A673 (cell line): ENCODE data around the gene SIM2. TPM values are rescaled to one million over a fixed set of nuclear protein-coding genes. Genes with fewer than 3 reads are reported as not detected.

ENCODE experiments used
- BruUV-seq: library from RNA; stranded (reverse); fragments of 400-500 nt; replicated peaks from 2 replicates; lab custom pipeline; 2021; lab: Mats Ljungman, UMichigan
- CTCF ChIA-PET: fragments of 300-600 bp; sonication (Branson Sonifier 250); formaldehyde crosslinking; loops from one replicate; lab custom pipeline; 2022; ENCODE audit warnings: antibody characterized with exemption; lab: Charles Lee
- POLR2A ChIA-PET: fragments of 300-600 bp; sonication (Branson Sonifier 250); formaldehyde crosslinking; loops from one replicate; lab custom pipeline; 2022; ENCODE audit warnings: antibody characterized with exemption; ENCODE audit not compliant: low non-redundant PET; lab: Charles Lee
- DNase-seq: peaks from one replicate; pipeline ENCODE4 v3.0.0-alpha.2; 2015; ENCODE audit warnings: low spot score
- H3K27ac ChIP-seq: fragments of 200-600 bp; sonication (generic); 2 replicates; pipeline ENCODE4 v1.5.1; 2016; ENCODE audit warnings: mixed run types, low read depth, mild to moderate bottlenecking, mixed read lengths, antibody characterized with exemption, low read length; ENCODE audit not compliant: poor library complexity, severe bottlenecking
- H3K27me3 ChIP-seq: fragments of 200-600 bp; sonication (generic); replicated peaks from 2 replicates; pipeline ENCODE4 v1.6.1; 2017; ENCODE audit warnings: mixed run types, low read depth, mild to moderate bottlenecking, mixed read lengths, antibody characterized with exemption, low read length; ENCODE audit not compliant: insufficient read depth, poor library complexity
- H3K36me3 ChIP-seq: fragments of 200-600 bp; sonication (generic); 2 replicates; pipeline ENCODE4 v1.6.1; 2016; ENCODE audit warnings: mixed run types, mild to moderate bottlenecking, mixed read lengths, antibody characterized with exemption, low read length; ENCODE audit not compliant: insufficient read depth, poor library complexity, severe bottlenecking
- H3K4me1 ChIP-seq: fragments of 200-600 bp; sonication (generic); 2 replicates; pipeline ENCODE4 v1.6.1; 2017; ENCODE audit warnings: mixed run types, mild to moderate bottlenecking, mixed read lengths, antibody characterized with exemption, low read length; ENCODE audit not compliant: insufficient read depth, poor library complexity, severe bottlenecking
- H3K4me3 ChIP-seq: fragments of 200-600 bp; sonication (generic); 2 replicates; pipeline ENCODE4 v1.5.1; 2016; ENCODE audit warnings: low read depth, mixed run types, mild to moderate bottlenecking, mixed read lengths, low read length; ENCODE audit not compliant: poor library complexity, severe bottlenecking
- H3K9me3 ChIP-seq: fragments of 200-600 bp; sonication (generic); 2 replicates; pipeline ENCODE4 v1.6.1; 2016; ENCODE audit warnings: mixed run types, low read depth, mild to moderate bottlenecking, mixed read lengths, antibody characterized with exemption, low read length; ENCODE audit not compliant: poor library complexity, severe bottlenecking
- EZH2 ChIP-seq: fragments of 200-600 bp; sonication (generic); IDR thresholded peaks from 2 replicates; pipeline ENCODE4 v1.6.1; 2017; ENCODE audit warnings: borderline replicate concordance, low read depth, mild to moderate bottlenecking, mixed read lengths, antibody characterized with exemption, low read length; ENCODE audit not compliant: poor library complexity, severe bottlenecking
- intact Hi-C: fragments of 100-400 bp; cut with micrococcal nuclease; formaldehyde crosslinking; loops from one replicate; pipeline ENCODE4 v1.10.0; 2022; ENCODE audit not compliant: unreplicated experiment
- total RNA-seq: library from RNA; stranded (reverse); gene quantifications from 2 replicates; pipeline ENCODE4 v1.2.3, GENCODE V29; 2021
- TF ChIP-seq, protein P1 (sequence below): fragments of 300-800, 200-600 bp; sonication (generic); conservative IDR thresholded peaks from 2 replicates; pipeline ENCODE4 v1.5.1; 2017; ENCODE audit warnings: low read depth, mild to moderate bottlenecking, antibody characterized with exemption, low read length, moderate library complexity, mixed read lengths

The SIM2 gene
- total RNA-seq, 1 experiment from 2014 or later: 42.7 TPM

DNA sequence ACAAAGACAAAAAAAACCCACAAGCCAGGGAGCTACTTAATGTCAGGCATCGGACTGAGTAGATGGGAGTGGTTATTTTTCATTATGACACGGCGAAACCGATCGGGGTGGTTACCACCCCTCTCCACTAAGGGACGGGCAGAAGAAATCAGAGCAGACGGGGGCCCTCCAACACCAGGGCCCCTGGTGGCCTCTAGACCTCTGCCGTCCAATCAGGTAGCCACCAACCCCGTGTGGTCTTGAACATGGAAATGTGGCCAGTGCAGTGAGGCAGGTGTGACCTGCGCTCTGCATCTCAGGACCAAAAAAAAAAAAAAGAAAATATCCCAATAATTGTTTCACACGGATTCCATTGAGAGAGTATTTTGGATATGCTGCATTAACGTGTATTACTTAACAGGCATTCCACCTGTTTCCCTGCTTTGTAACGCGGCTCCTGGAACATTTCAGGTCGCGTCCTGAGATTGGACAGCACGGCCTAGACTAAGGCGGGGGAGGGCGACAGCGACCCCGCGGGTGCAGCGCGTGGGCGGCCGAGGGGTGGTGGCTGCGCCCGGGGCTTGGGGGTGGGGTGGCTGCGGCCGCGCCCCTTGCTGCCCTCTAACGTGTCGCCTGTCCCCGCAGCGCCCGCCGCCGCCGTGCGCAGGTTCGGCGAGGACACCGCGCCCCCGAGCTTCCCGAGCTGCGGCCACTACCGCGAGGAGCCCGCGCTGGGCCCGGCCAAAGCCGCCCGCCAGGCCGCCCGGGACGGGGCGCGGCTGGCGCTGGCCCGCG, 48.3 kb downstream of the SIM2 start:
- no TSS peak for BruUV-seq
- peaks cover 48% of the 10 kb centered on the region for H3K4me1 ChIP-seq
- no peak overlapping the region for H3K4me3 ChIP-seq
- peaks cover 31% of the 10 kb centered on the region for H3K36me3 ChIP-seq
- no peaks in the 10 kb centered on the region for H3K9me3 ChIP-seq
- H3K27me3 ChIP-seq: no peaks in the 10 kb centered on the region
- DNase-seq: no peak
- ChIA-PET CTCF (interaction anchor here (1.1 kb wide), 1 partner anchor 170 kb away, joined by 3 read pairs; no protein-coding TSS in a partner anchor), POLR2A (no interaction called here)
- intact Hi-C loops: no loop called here
- peak overlapping the region; percentile 5 for H3K27ac ChIP-seq
- TF ChIP-seq, protein P1, sequence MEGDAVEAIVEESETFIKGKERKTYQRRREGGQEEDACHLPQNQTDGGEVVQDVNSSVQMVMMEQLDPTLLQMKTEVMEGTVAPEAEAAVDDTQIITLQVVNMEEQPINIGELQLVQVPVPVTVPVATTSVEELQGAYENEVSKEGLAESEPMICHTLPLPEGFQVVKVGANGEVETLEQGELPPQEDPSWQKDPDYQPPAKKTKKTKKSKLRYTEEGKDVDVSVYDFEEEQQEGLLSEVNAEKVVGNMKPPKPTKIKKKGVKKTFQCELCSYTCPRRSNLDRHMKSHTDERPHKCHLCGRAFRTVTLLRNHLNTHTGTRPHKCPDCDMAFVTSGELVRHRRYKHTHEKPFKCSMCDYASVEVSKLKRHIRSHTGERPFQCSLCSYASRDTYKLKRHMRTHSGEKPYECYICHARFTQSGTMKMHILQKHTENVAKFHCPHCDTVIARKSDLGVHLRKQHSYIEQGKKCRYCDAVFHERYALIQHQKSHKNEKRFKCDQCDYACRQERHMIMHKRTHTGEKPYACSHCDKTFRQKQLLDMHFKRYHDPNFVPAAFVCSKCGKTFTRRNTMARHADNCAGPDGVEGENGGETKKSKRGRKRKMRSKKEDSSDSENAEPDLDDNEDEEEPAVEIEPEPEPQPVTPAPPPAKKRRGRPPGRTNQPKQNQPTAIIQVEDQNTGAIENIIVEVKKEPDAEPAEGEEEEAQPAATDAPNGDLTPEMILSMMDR: no peak
- TF ChIP-seq EZH2: no peak

DNA sequence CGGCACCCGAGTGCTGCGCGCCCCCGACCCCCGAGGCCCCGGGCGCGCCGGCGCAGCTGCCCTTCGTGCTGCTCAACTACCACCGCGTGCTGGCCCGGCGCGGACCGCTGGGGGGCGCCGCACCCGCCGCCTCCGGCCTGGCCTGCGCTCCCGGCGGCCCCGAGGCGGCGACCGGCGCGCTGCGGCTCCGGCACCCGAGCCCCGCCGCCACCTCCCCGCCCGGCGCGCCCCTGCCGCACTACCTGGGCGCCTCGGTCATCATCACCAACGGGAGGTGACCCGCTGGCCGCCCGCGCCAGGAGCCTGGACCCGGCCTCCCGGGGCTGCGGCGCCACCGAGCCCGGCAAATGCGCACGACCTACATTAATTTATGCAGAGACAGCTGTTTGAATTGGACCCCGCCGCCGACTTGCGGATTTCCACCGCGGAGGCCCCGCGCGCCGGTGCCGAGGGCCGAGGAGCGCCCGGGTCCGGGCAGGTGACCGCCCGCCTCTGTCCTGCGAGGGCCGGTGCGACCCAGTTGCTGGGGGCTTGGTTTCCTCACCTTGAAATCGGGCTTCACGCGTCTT, 49.0 kb downstream of the SIM2 start:
- Histone ChIP-seq H3K4me1 (peaks cover 48% of the 10 kb centered on the region), H3K9me3 (no peaks in the 10 kb centered on the region), H3K27me3 (no peaks in the 10 kb centered on the region), H3K4me3 (no peak overlapping the region), H3K36me3 (peaks cover 27% of the 10 kb centered on the region), H3K27ac (no peak overlapping the region)
- ChIA-PET CTCF (no interaction called here), POLR2A (no interaction called here)
- intact Hi-C loops: no loop called here
- DNase-seq: peak; percentile 54
- TF ChIP-seq, protein P1: no peak
- TF ChIP-seq EZH2: no peak
- BruUV-seq: no TSS peak

DNA sequence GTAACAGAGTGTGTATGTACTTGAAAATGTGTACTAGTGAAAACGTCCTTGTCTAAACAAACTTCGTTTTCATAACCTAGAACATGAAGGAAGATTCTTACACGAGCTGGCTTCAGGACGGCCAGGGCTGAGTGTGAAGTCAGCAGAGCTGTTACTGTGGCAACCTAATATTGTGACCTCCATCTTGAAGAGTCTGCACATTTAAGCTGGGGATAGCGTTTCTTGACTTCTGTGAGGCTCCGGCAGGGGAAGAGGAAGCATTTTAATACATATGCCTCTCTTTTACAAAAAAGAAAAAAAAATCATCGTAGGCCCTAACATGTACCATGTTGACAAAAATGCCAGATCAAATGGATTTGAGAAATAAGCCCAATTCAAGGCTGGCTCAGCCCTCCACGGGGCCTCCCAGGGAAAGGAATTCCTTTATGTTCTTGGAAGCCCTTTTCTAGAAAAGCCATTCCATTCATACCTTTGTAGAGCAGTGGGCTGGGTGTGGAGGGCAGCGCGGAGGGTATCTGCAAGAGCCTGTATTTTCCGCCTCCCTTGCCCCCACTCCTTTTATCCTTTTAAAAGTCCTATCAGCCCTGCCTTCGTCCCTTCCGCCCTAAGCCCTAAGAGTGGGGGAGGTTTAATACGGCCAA, 51.1 kb downstream of the SIM2 start:
- DNase-seq: peak; percentile 46
- H3K36me3 ChIP-seq: peaks cover 13% of the 10 kb centered on the region
- intact Hi-C loops: loop anchor here (5.0 kb wide), 2 partner anchors 102 to 177 kb away; no protein-coding TSS in a partner anchor
- no peak overlapping the region for H3K4me3 ChIP-seq
- H3K27ac ChIP-seq: peak overlapping the region; percentile 9
- no peaks in the 10 kb centered on the region for H3K27me3 ChIP-seq
- H3K9me3 ChIP-seq: no peaks in the 10 kb centered on the region
- H3K4me1 ChIP-seq: peaks cover 40% of the 10 kb centered on the region
- POLR2A ChIA-PET: no interaction called here
- CTCF ChIA-PET: no interaction called here
- BruUV-seq: no TSS peak
- TF ChIP-seq, protein P1: no peak
- TF ChIP-seq EZH2: no peak
